Measurements from ENCODE around the gene PCDHGC5. TPM values are rescaled to one million over a fixed set of nuclear protein-coding genes. Genes with fewer than 3 reads are reported as not detected.

PCDHGC5 gene
- total RNA-seq, 1 donor from 2014 or later = 0.43 TPM

- peaks cover 5% of the 10 kb centered on the region for H3K27me3 Mint-ChIP-seq (ENCODE audit: insufficient read depth, low read depth)
- TF ChIP-seq EZH2phosphoT487 (IDR thresholded peaks at IDR 0.05) = no peak
- TF ChIP-seq CTCF (IDR thresholded peaks at IDR 0.05) = no peak
- TF ChIP-seq EZH2 (IDR thresholded peaks at IDR 0.05) = no peak
- H3K9me3 Mint-ChIP-seq = peaks cover 14% of the 10 kb centered on the region
- H3K9ac ChIP-seq = no peak overlapping the region
- H3K4me2 ChIP-seq = peak overlapping the region; percentile 74
- H3K27ac Mint-ChIP-seq = peak overlapping the region; percentile 81
- H3K4me1 ChIP-seq = peaks cover 34% of the 10 kb centered on the region
- H3K79me2 ChIP-seq (ENCODE audit: low read depth) = no peaks in the 10 kb centered on the region
- H3K36me3 ChIP-seq = no peaks in the 10 kb centered on the region
- peak overlapping the region; percentile 36 for H3K4me3 ChIP-seq
- DNase-seq (ENCODE audit: low spot score) = no peak
- H3K9me3 ChIP-seq (ENCODE audit: low read depth) = no peaks in the 10 kb centered on the region
- H4K20me1 ChIP-seq (ENCODE audit: low read depth) = peaks cover 33% of the 10 kb centered on the region
- H3F3A ChIP-seq (ENCODE audit: low read depth) = peaks cover 20% of the 10 kb centered on the region
- H3K27me3 ChIP-seq = peaks cover 37% of the 10 kb centered on the region
- no peak overlapping the region for H2AFZ ChIP-seq (replicated peaks)
- H3K4me1 Mint-ChIP-seq = peaks cover 42% of the 10 kb centered on the region
- H3K4me3 Mint-ChIP-seq = peak overlapping the region; percentile 37
- peak overlapping the region; percentile 31 for H3K27ac ChIP-seq
- peaks cover 44% of the 10 kb centered on the region for H3K36me3 Mint-ChIP-seq
These were observed 6.6 kb downstream of the PCDHGC5 start for GRCh38 chr5:141495453-141495811.

GRCh38 chr5:141496038-141496437 is 7.2 kb downstream of the PCDHGC5 start:
- Histone ChIP-seq H3K9me3 (ENCODE audit: low read depth) (no peaks in the 10 kb centered on the region), H2AFZ (replicated peaks) (no peak overlapping the region), H3K9ac (no peak overlapping the region), H3K4me2 (peak overlapping the region; percentile 74), H3K79me2 (ENCODE audit: low read depth) (no peaks in the 10 kb centered on the region), H3F3A (ENCODE audit: low read depth) (peaks cover 20% of the 10 kb centered on the region), H3K4me1 (peaks cover 34% of the 10 kb centered on the region), H3K4me3 (no peak overlapping the region), H3K36me3 (no peaks in the 10 kb centered on the region), H4K20me1 (ENCODE audit: low read depth) (peaks cover 27% of the 10 kb centered on the region), H3K27ac (no peak overlapping the region), H3K27me3 (peaks cover 31% of the 10 kb centered on the region)
- Mint-ChIP-seq H3K36me3 (peaks cover 39% of the 10 kb centered on the region), H3K9me3 (peaks cover 8% of the 10 kb centered on the region), H3K27ac (peak overlapping the region; percentile 81), H3K27me3 (ENCODE audit: insufficient read depth, low read depth) (peaks cover 5% of the 10 kb centered on the region), H3K4me1 (peaks cover 42% of the 10 kb centered on the region), H3K4me3 (peak overlapping the region; percentile 74)
- no peak for DNase-seq (ENCODE audit: low spot score)
- TF ChIP-seq EZH2phosphoT487 (IDR thresholded peaks at IDR 0.05) = no peak
- no peak for TF ChIP-seq CTCF (IDR thresholded peaks at IDR 0.05)
- no peak for TF ChIP-seq EZH2 (IDR thresholded peaks at IDR 0.05)

- H3F3A ChIP-seq (ENCODE audit: low read depth) = peaks cover 1% of the 10 kb centered on the region
- no peak overlapping the region for H3K9ac ChIP-seq
- TF ChIP-seq EZH2phosphoT487 (IDR thresholded peaks at IDR 0.05) = no peak
- no peak for TF ChIP-seq CTCF (IDR thresholded peaks at IDR 0.05)
- TF ChIP-seq EZH2 (IDR thresholded peaks at IDR 0.05) = no peak
- H3K27ac Mint-ChIP-seq = peak overlapping the region; percentile 73
- H3K9me3 ChIP-seq (ENCODE audit: low read depth) = no peaks in the 10 kb centered on the region
- H3K27me3 ChIP-seq = no peaks in the 10 kb centered on the region
- peaks cover 4% of the 10 kb centered on the region for H3K27me3 Mint-ChIP-seq (ENCODE audit: insufficient read depth, low read depth)
- peaks cover 46% of the 10 kb centered on the region for H3K36me3 Mint-ChIP-seq
- H3K4me3 ChIP-seq = no peak overlapping the region
- H3K4me1 ChIP-seq = peaks cover under 1% of the 10 kb centered on the region
- H3K36me3 ChIP-seq = no peaks in the 10 kb centered on the region
- no peak overlapping the region for H3K4me2 ChIP-seq
- no peak overlapping the region for H3K4me3 Mint-ChIP-seq
- H4K20me1 ChIP-seq (ENCODE audit: low read depth) = peaks cover 4% of the 10 kb centered on the region
- H3K27ac ChIP-seq = no peak overlapping the region
- no peaks in the 10 kb centered on the region for H3K9me3 Mint-ChIP-seq
- no peaks in the 10 kb centered on the region for H3K79me2 ChIP-seq (ENCODE audit: low read depth)
- H2AFZ ChIP-seq (replicated peaks) = no peak overlapping the region
- no peak for DNase-seq (ENCODE audit: low spot score)
- H3K4me1 Mint-ChIP-seq = peaks cover 25% of the 10 kb centered on the region
These were observed 12.9 kb downstream of the PCDHGC5 start for GRCh38 chr5:141501761-141502160.

Data from neural progenitor cell (in vitro differentiated cells).